RWPE2 (cell line): Measurements from ENCODE around the gene NSG2.

Source experiments
- ATAC-seq: fragments of 200-7000 bp; cut with Tn5 transposase; 3 replicates; pipeline ENCODE4 v1.9.1; 2021; ENCODE audit warnings: low read depth
- DNase-seq: peaks from one replicate; pipeline ENCODE4 v3.0.0-alpha.2; 2020; ENCODE audit warnings: low spot score
- H3K27ac ChIP-seq: fragments of 450-650 bp; 2 replicates; pipeline ENCODE4 v1.5.1; 2017; ENCODE audit warnings: mild to moderate bottlenecking; ENCODE audit not compliant: poor library complexity, severe bottlenecking
- H3K27me3 ChIP-seq: fragments of 250-450 bp; sonication (Bioruptor Pico); 2 replicates; pipeline ENCODE4 v1.5.1; 2021; ENCODE audit warnings: mild to moderate bottlenecking, moderate library complexity; ENCODE audit not compliant: insufficient read depth, poor library complexity, severe bottlenecking
- H3K36me3 ChIP-seq: fragments of 250-450 bp; sonication (Bioruptor Pico); 2 replicates; pipeline ENCODE4 v1.5.1; 2020; ENCODE audit warnings: low read depth, mild to moderate bottlenecking, moderate library complexity
- H3K4me1 ChIP-seq: fragments of 250-450 bp; sonication (Bioruptor Pico); 2 replicates; pipeline ENCODE4 v1.5.1; 2021; ENCODE audit warnings: mild to moderate bottlenecking, moderate library complexity; ENCODE audit not compliant: insufficient read depth, poor library complexity, severe bottlenecking
- H3K4me3 ChIP-seq: fragments of 250-450 bp; sonication (Bioruptor Pico); 2 replicates; pipeline ENCODE4 v1.5.1; 2021; ENCODE audit warnings: mild to moderate bottlenecking, moderate library complexity; ENCODE audit not compliant: severe bottlenecking
- H3K9me3 ChIP-seq: fragments of 250-450 bp; sonication (Bioruptor Pico); 2 replicates; pipeline ENCODE4 v1.5.1; 2021; ENCODE audit warnings: mild to moderate bottlenecking, moderate library complexity; ENCODE audit not compliant: severe bottlenecking
- CTCF ChIP-seq: fragments of 450-650 bp; IDR thresholded peaks from one replicate; pipeline ENCODE4 v1.5.1; 2017; ENCODE audit warnings: mild to moderate bottlenecking, moderate library complexity; ENCODE audit not compliant: poor library complexity, severe bottlenecking

Gene NSG2

DNA sequence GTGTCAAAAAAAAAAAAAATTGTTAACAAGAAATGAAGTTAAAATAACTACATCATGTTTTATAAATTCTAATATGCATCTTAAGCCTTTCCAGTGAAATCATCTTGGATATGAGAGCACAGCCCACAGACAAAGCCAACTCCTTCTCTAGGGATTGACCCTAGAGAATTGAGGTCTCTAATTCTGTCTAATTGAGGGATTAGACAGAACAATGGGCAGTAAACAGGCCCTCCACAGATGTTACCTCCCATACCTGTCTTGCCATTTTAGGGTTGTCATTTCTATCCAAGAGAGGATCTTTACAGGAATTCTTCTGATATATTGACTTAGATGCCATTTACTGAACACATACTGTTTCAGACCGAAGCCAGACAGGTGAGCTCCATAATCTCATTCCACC, 42.3 kb downstream of the NSG2 start:
- no peaks in the 10 kb centered on the region for H3K36me3 ChIP-seq
- H3K9me3 ChIP-seq, result no peaks in the 10 kb centered on the region
- H3K27me3 ChIP-seq, result no peaks in the 10 kb centered on the region
- no peaks in the 10 kb centered on the region for H3K4me1 ChIP-seq
- ATAC-seq (no peak), DNase-seq (no peak)
- no peak overlapping the region for H3K27ac ChIP-seq
- TF ChIP-seq CTCF, result no peak
- no peak overlapping the region for H3K4me3 ChIP-seq

- H3K4me1 ChIP-seq, result no peaks in the 10 kb centered on the region
- H3K36me3 ChIP-seq, result no peaks in the 10 kb centered on the region
- no peak for DNase-seq
- no peak overlapping the region for H3K27ac ChIP-seq
- H3K4me3 ChIP-seq, result no peak overlapping the region
- ATAC-seq, result no peak
- no peaks in the 10 kb centered on the region for H3K27me3 ChIP-seq
- TF ChIP-seq CTCF, result no peak
- H3K9me3 ChIP-seq, result no peaks in the 10 kb centered on the region
These were observed 44.6 kb downstream of the NSG2 start for GRCh38 chr5:174090129-174090528.

DNA sequence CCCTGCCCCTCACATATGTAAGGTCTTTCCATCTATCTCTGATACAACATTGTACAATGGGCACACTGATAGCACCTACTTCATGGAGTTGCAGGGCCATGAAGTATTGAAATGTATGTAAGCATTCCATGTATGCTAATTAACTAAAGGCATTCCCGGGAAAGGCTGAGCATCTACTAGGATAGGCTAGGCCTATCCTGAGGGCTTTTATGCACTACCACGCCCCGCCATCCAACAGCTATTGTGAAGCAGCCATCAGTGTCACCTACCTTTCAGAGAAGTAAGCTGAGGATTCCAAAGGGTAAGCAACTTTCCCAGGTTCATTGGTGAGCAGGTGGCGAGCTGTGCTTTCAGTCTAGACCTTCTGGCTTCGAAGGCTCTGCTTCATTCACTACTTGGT, 47.6 kb downstream of the NSG2 start:
- ATAC-seq (no peak), DNase-seq (no peak)
- Histone ChIP-seq H3K27me3 (no peaks in the 10 kb centered on the region), H3K4me1 (no peaks in the 10 kb centered on the region), H3K4me3 (no peak overlapping the region), H3K36me3 (no peaks in the 10 kb centered on the region), H3K27ac (no peak overlapping the region), H3K9me3 (no peaks in the 10 kb centered on the region)
- no peak for TF ChIP-seq CTCF

DNA sequence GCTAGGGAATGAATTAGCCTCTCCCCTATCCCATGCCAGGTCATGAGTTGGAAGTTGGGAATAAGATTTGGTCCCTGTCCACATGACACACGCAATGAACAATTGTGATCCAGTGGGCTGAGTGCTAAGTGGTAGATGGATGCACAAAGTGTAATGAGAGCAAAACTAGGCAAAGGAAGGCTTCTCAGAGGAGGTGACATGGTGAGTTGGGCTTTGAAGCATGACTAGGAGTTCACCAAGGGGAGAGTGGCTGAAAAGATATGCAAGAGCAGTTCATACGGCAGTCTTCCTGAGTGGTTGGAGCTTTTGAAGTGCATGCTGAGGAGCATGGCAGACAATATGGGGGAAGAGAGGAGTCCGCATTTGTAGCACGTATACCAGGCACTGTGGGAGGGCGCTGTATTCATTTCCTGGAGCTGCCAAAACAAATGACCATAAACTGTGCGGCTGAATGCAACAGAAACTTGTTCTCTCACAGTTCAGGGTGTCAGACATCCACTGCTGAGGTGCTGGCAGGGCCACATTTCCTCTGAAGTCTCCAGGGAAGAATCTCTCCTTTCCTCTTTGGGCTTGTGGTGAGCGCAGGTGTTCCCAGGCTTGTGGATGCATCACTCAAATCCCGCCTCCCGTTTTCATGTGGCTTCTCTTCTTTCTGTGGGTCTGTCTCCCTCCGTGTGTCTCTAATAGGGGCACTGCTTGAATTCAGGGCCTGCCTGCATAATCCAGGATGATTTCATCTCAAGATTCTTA, 49.5 kb downstream of the NSG2 start:
- Histone ChIP-seq H3K36me3 (no peaks in the 10 kb centered on the region), H3K4me1 (no peaks in the 10 kb centered on the region), H3K4me3 (no peak overlapping the region), H3K27ac (no peak overlapping the region), H3K27me3 (no peaks in the 10 kb centered on the region), H3K9me3 (no peaks in the 10 kb centered on the region)
- no peak for TF ChIP-seq CTCF
- no peak for ATAC-seq
- no peak for DNase-seq

GRCh38 chr5:174096619-174097018, 51.1 kb downstream of the NSG2 start:
- DNase-seq, result no peak
- no peaks in the 10 kb centered on the region for H3K27me3 ChIP-seq
- no peaks in the 10 kb centered on the region for H3K9me3 ChIP-seq
- H3K27ac ChIP-seq, result no peak overlapping the region
- H3K36me3 ChIP-seq, result no peaks in the 10 kb centered on the region
- H3K4me3 ChIP-seq, result no peak overlapping the region
- H3K4me1 ChIP-seq, result no peaks in the 10 kb centered on the region
- ATAC-seq, result no peak
- TF ChIP-seq CTCF, result no peak
